Measurements from ENCODE around the gene FAM3A.

The FAM3A gene

DNA sequence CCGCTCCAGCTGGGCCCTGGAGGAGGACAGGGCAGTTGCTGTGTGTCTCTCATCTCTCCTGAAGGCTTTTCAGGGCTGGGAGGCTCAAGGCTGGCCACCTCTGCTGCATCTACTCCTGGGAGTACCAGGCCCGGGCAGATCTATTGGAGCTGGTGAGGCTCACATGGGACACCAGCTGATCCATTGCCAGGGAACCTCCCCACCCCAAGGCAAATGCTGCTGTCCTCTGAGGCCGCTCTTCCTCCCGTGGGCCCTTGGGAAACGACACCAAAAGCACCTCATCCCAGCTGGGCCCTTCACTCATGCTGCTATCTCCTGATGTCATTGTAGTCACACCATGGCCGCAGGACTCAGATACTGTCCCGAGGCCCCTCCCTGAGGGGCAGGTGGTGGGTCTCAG, 33.2 kb downstream of the FAM3A start:
- no peaks in the 10 kb centered on the region for H3K4me1 ChIP-seq (ENCODE audit: insufficient read depth, insufficient read length)
- DNase-seq (ENCODE audit: low read depth, low spot score) = no peak
- no peaks in the 10 kb centered on the region for H3K27me3 ChIP-seq (ENCODE audit: insufficient read depth, insufficient read length)
- H3K9ac ChIP-seq (ENCODE audit: insufficient read length, low read depth) = no peak overlapping the region
- H3K9me3 ChIP-seq (ENCODE audit: insufficient read depth, low read length) = no peaks in the 10 kb centered on the region
- H3K36me3 ChIP-seq (ENCODE audit: insufficient read depth, insufficient read length, low read length) = peaks cover 25% of the 10 kb centered on the region
- no peak overlapping the region for H3K4me3 ChIP-seq (ENCODE audit: insufficient read length, low read depth)
- TF ChIP-seq ZNF274 (IDR thresholded peaks at IDR 0.05; ENCODE audit: low read depth, low read length) (no peak), SUZ12 (IDR thresholded peaks at IDR 0.05; ENCODE audit: extremely low read depth, insufficient read depth, insufficient read length) (no peak), YY1 (IDR thresholded peaks at IDR 0.05; ENCODE audit: insufficient read depth, insufficient read length) (no peak)

DNA sequence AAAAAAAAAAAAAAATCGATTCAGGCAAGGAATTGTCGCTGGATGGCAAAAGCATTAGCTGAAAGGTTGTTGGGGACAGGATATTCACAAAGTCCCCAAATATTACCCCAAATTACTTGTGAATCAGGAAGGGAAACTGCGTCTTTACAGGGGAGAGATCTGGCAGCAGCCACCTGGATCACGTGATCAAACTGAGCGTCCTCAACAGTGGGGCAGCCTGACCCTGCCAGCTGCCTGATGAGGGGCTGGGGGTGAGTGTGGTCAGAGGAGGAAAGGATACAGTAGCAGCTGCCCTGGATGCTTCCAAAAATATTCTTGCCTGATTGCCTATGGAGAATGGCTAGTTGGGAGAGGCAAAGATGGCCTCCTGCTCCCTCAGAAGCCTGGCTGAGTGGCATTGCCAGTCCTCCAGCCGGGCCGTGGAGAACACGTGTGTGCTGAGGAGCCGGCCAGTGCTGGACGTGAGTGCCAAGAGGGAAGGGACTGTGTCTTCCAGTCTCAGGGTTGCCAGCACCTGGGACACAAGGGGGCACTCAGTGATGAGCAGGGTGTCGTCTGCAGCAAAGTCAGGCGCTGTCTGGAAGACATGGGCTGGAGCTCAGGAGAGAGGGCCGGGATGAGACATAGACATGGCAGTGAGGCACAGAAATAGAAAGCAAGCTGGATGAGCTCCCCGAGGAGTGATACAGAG, 34.0 kb downstream of the FAM3A start:
- Histone ChIP-seq H3K36me3 (ENCODE audit: insufficient read depth, insufficient read length, low read length) (peaks cover 21% of the 10 kb centered on the region), H3K9ac (ENCODE audit: insufficient read length, low read depth) (no peak overlapping the region), H3K27me3 (ENCODE audit: insufficient read depth, insufficient read length) (no peaks in the 10 kb centered on the region), H3K4me1 (ENCODE audit: insufficient read depth, insufficient read length) (no peaks in the 10 kb centered on the region), H3K4me3 (ENCODE audit: insufficient read length, low read depth) (no peak overlapping the region), H3K9me3 (ENCODE audit: insufficient read depth, low read length) (no peaks in the 10 kb centered on the region)
- TF ChIP-seq SUZ12 (IDR thresholded peaks at IDR 0.05; ENCODE audit: extremely low read depth, insufficient read depth, insufficient read length) (no peak), ZNF274 (IDR thresholded peaks at IDR 0.05; ENCODE audit: low read depth, low read length) (no peak), YY1 (IDR thresholded peaks at IDR 0.05; ENCODE audit: insufficient read depth, insufficient read length) (no peak)
- no peak for DNase-seq (ENCODE audit: low read depth, low spot score)

- no peaks in the 10 kb centered on the region for H3K4me1 ChIP-seq (ENCODE audit: insufficient read depth, insufficient read length)
- no peaks in the 10 kb centered on the region for H3K9me3 ChIP-seq (ENCODE audit: insufficient read depth, low read length)
- no peaks in the 10 kb centered on the region for H3K27me3 ChIP-seq (ENCODE audit: insufficient read depth, insufficient read length)
- no peak overlapping the region for H3K9ac ChIP-seq (ENCODE audit: insufficient read length, low read depth)
- DNase-seq (ENCODE audit: low read depth, low spot score) = no peak
- H3K4me3 ChIP-seq (ENCODE audit: insufficient read length, low read depth) = no peak overlapping the region
- TF ChIP-seq SUZ12 (IDR thresholded peaks at IDR 0.05; ENCODE audit: extremely low read depth, insufficient read depth, insufficient read length) (no peak), ZNF274 (IDR thresholded peaks at IDR 0.05; ENCODE audit: low read depth, low read length) (no peak), YY1 (IDR thresholded peaks at IDR 0.05; ENCODE audit: insufficient read depth, insufficient read length) (no peak)
- peaks cover 25% of the 10 kb centered on the region for H3K36me3 ChIP-seq (ENCODE audit: insufficient read depth, insufficient read length, low read length)
These were observed 34.8 kb downstream of the FAM3A start for GRCh38 chrX:154481195-154481594.

DNA sequence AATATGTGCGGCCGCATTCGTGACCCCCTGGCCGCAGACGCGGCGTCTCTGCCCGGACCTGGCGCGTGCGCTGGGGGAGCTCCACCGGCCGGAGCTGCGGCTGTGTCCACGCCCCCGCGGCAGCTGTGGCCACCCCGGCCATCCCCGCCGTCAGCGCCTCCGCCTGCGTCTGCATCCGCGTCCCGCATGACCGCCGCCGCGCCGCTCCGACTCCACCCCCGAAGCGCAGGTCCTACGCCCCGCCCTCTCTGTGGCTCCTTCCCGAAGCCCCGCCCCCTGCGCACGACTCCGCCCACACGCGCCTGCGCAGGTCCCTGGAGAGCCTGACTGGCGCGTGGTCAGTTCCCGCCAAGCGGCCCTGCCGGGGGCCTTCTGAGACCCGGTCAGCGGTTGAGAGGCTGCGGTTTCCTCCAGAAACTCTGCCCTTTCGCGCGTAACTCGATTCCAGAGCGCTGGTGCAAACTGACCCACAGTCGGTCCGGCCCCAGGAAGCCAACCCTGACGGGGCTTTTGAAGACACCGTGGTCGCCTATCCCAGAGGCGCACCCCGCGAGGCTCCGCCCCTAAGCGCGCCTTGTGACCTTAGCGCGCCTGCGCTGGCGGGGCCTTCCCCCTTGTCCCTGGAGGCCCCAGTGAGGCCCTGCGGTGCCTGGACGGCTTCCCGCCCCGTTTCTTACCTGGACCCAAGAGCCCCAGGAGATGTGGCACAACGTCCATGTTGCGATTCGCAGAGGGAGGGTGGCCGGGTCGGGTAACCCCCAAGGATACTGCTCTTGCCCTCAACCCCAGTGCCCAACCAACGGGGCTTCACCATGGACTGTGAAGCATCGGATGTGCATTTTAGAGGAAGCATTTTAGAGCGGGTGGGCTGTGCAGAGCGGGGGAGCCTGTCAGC, 37.1 kb downstream of the FAM3A start, which contains the start of gene LAGE3:
Gene LAGE3 (minus strand): TSS at position 554 of the 895 bp plus-strand sequence. CDS start 366 bp downstream, at position 188.
- Histone ChIP-seq H3K9me3 (ENCODE audit: insufficient read depth, low read length) (no peaks in the 10 kb centered on the region), H3K36me3 (ENCODE audit: insufficient read depth, insufficient read length, low read length) (peaks cover 8% of the 10 kb centered on the region), H3K4me3 (ENCODE audit: insufficient read length, low read depth) (peak within 1 kb of the TSS; percentile 39), H3K4me1 (ENCODE audit: insufficient read depth, insufficient read length) (no peaks in the 10 kb centered on the region), H3K9ac (ENCODE audit: insufficient read length, low read depth) (peak within 1 kb of the TSS; percentile 80), H3K27me3 (ENCODE audit: insufficient read depth, insufficient read length) (no peaks in the 10 kb centered on the region)
- no peak for TF ChIP-seq SUZ12 (IDR thresholded peaks at IDR 0.05; ENCODE audit: extremely low read depth, insufficient read depth, insufficient read length)
- TF ChIP-seq ZNF274 (IDR thresholded peaks at IDR 0.05; ENCODE audit: low read depth, low read length) = no peak
- no peak for TF ChIP-seq YY1 (IDR thresholded peaks at IDR 0.05; ENCODE audit: insufficient read depth, insufficient read length)
- DNase-seq (ENCODE audit: low read depth, low spot score) = peak; percentile 60

DNA sequence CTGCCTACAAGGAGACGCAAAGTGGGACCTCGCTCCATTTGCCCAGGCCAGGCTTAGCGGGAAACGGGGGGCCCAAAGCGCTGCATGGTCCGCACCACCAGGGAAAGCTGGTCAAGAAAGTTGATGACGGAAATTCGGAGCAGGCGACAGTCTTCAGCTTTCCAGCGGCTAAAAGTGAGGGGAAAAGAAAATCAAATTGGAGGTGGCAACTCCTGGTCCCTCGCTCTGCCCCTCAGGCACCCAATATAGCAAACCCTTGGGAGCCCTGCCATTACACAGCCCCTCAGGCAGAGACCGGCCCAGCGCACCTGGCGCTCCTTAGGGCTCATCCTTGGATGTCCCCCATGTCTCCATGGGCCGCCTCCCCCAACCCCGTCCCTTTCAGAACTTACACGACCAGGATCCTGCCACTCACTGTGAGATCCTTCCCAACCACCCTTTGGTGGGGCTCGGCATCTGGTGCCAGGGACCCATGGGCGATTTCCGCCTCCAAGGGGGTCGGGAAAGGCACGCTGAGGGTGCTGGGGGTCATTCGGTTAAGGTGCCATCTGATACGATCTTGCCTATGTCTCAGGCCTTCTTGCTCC, 38.0 kb downstream of the FAM3A start:
- peak overlapping the region; percentile 80 for H3K9ac ChIP-seq (ENCODE audit: insufficient read length, low read depth)
- peaks cover 8% of the 10 kb centered on the region for H3K36me3 ChIP-seq (ENCODE audit: insufficient read depth, insufficient read length, low read length)
- H3K27me3 ChIP-seq (ENCODE audit: insufficient read depth, insufficient read length) = no peaks in the 10 kb centered on the region
- TF ChIP-seq YY1 (IDR thresholded peaks at IDR 0.05; ENCODE audit: insufficient read depth, insufficient read length) (no peak), SUZ12 (IDR thresholded peaks at IDR 0.05; ENCODE audit: extremely low read depth, insufficient read depth, insufficient read length) (no peak), ZNF274 (IDR thresholded peaks at IDR 0.05; ENCODE audit: low read depth, low read length) (no peak)
- no peaks in the 10 kb centered on the region for H3K4me1 ChIP-seq (ENCODE audit: insufficient read depth, insufficient read length)
- peak overlapping the region; percentile 39 for H3K4me3 ChIP-seq (ENCODE audit: insufficient read length, low read depth)
- DNase-seq (ENCODE audit: low read depth, low spot score) = no peak
- H3K9me3 ChIP-seq (ENCODE audit: insufficient read depth, low read length) = no peaks in the 10 kb centered on the region

DNA sequence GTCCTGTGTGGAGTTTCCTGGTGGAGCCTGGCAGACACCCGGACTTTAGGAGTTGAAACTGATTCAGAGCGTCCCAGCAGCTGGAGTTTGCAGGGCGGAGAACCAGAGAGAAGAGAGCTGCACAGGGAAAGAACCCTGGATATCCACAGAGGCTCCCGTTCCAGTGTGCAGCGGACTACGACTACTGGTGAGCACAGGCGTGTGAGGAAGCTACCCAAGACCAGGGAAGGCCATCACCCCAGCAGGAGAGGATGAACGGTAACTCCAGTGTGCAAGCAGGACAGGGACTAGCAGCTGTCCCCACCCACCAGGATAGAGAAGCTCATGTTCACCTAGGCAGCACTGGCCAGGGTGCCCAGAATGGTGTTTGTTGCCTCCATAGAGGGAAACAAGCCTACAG, 39.2 kb downstream of the FAM3A start:
- Histone ChIP-seq H3K9me3 (ENCODE audit: insufficient read depth, low read length) (no peaks in the 10 kb centered on the region), H3K9ac (ENCODE audit: insufficient read length, low read depth) (no peak overlapping the region), H3K36me3 (ENCODE audit: insufficient read depth, insufficient read length, low read length) (peaks cover 12% of the 10 kb centered on the region), H3K4me3 (ENCODE audit: insufficient read length, low read depth) (no peak overlapping the region), H3K27me3 (ENCODE audit: insufficient read depth, insufficient read length) (no peaks in the 10 kb centered on the region), H3K4me1 (ENCODE audit: insufficient read depth, insufficient read length) (no peaks in the 10 kb centered on the region)
- TF ChIP-seq YY1 (IDR thresholded peaks at IDR 0.05; ENCODE audit: insufficient read depth, insufficient read length) (no peak), ZNF274 (IDR thresholded peaks at IDR 0.05; ENCODE audit: low read depth, low read length) (no peak)
- DNase-seq (ENCODE audit: low read depth, low spot score) = no peak

DNA sequence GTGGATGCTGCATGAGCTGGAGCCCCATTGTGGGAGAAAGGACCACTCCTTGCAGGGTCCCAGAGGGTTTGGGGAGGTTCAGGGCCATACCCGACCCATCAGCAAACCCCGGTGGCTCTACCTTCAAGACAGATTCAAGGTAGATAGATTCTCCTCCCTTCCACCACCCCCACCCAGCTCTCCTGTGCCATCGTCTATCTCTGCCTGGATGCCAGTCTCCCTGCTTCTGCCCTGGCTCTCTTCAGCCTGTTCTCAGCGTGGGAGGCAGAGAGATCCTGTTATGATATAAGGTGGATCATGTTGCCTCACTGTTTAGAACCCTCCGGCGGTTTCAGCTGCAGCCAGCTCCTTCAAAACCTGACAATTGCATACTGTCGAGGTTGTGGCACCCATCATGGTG, 42.3 kb downstream of the FAM3A start:
- Histone ChIP-seq H3K27me3 (ENCODE audit: insufficient read depth, insufficient read length) (no peaks in the 10 kb centered on the region), H3K36me3 (ENCODE audit: insufficient read depth, insufficient read length, low read length) (peaks cover 38% of the 10 kb centered on the region), H3K4me3 (ENCODE audit: insufficient read length, low read depth) (no peak overlapping the region), H3K9me3 (ENCODE audit: insufficient read depth, low read length) (no peaks in the 10 kb centered on the region), H3K4me1 (ENCODE audit: insufficient read depth, insufficient read length) (no peaks in the 10 kb centered on the region), H3K9ac (ENCODE audit: insufficient read length, low read depth) (no peak overlapping the region)
- DNase-seq (ENCODE audit: low read depth, low spot score) = no peak
- TF ChIP-seq ZNF274 (IDR thresholded peaks at IDR 0.05; ENCODE audit: low read depth, low read length) = no peak
- no peak for TF ChIP-seq YY1 (IDR thresholded peaks at IDR 0.05; ENCODE audit: insufficient read depth, insufficient read length)
- TF ChIP-seq SUZ12 (IDR thresholded peaks at IDR 0.05; ENCODE audit: extremely low read depth, insufficient read depth, insufficient read length) = no peak
